SK-N-SH (cell line): ENCODE results near the gene PPP3R2. TPM values are rescaled to one million over a fixed set of nuclear protein-coding genes. Genes with fewer than 3 reads are reported as not detected.

Experiments
- CTCF ChIA-PET: fragments of 300-600, 350-600 bp; formaldehyde crosslinking; extraction: SDS; loops from one replicate; lab custom pipeline; 2021; lab: Yijun Ruan, JAX
- POLR2A ChIA-PET: fragments of 350-600 bp; sonication (Branson Sonifier 250); formaldehyde crosslinking; extraction: SDS; loops from one replicate; lab custom pipeline; 2020; ENCODE audit warnings: antibody characterized with exemption, inconsistent platforms; lab: Yijun Ruan, JAX
- DNase-seq: peaks from one replicate; pipeline ENCODE4 v3.0.0; 2012
- H2AFZ ChIP-seq: fragments of 200-600 bp; sonication (generic); 2 replicates; pipeline ENCODE4 v1.8.1; 2016; ENCODE audit warnings: antibody characterized with exemption, mild to moderate bottlenecking, low read depth
- H3F3A ChIP-seq: fragments of 200-600 bp; sonication (generic); replicated peaks from 2 replicates; pipeline ENCODE3; 2016; ENCODE audit warnings: antibody characterized with exemption, mild to moderate bottlenecking; ENCODE audit not compliant: insufficient read depth
- H3K27ac ChIP-seq, 2 experiments: fragments of 200-500 bp in 1 of 2; fragments of 200-600 bp in 1 of 2; sonication (Bioruptor generic) in 1 of 2; sonication (generic), shearing (Covaris generic) in 1 of 2; 2 replicates each; pipeline versions ENCODE4 v1.5.1 to v1.6.1; 2014 to 2016; ENCODE audit warnings: low read depth in 2 of 2, inconsistent platforms in 1 of 2, low read length in 1 of 2, mild to moderate bottlenecking in 1 of 2, mixed read lengths in 1 of 2
- H3K27me3 ChIP-seq: fragments of 200-600 bp; sonication (generic), shearing (Covaris generic); 2 replicates; pipeline ENCODE4 v1.6.1; 2016; ENCODE audit warnings: mixed run types; ENCODE audit not compliant: insufficient read depth
- H3K36me3 ChIP-seq, 2 experiments: fragments of 200-500 bp in 1 of 2; fragments of 200-600 bp in 1 of 2; sonication (Bioruptor generic) in 1 of 2; sonication (generic) in 1 of 2; replicated peaks in 1 of 2; 2 replicates each; pipeline versions ENCODE3 to v1.5.1; 2014 to 2016; ENCODE audit warnings: low read length in 1 of 2, mild to moderate bottlenecking in 1 of 2; ENCODE audit not compliant: insufficient read depth in 2 of 2, control insufficient read depth in 1 of 2
- H3K4me1 ChIP-seq, 2 experiments: fragments of 200-500 bp in 1 of 2; fragments of 200-600 bp in 1 of 2; sonication (Bioruptor generic) in 1 of 2; sonication (generic), shearing (Covaris generic) in 1 of 2; 2 replicates each; pipeline versions ENCODE4 v1.5.1 to v1.6.1; 2014 to 2016; ENCODE audit warnings: low read depth in 1 of 2, low read length in 1 of 2, mixed run types in 1 of 2; ENCODE audit not compliant: insufficient read depth in 2 of 2, control insufficient read depth in 1 of 2
- H3K4me2 ChIP-seq: fragments of 200-600 bp; sonication (generic), shearing (Covaris generic); 2 replicates; pipeline ENCODE4 v1.6.1; 2017; ENCODE audit warnings: mixed run types
- H3K4me3 ChIP-seq, 2 experiments: fragments of 200-500 bp in 1 of 2; fragments of 200-600 bp in 1 of 2; sonication (Bioruptor generic) in 1 of 2; sonication (generic), shearing (Covaris generic) in 1 of 2; 2 replicates each; pipeline versions ENCODE4 v1.5.1 to v1.8.1; 2014 to 2016; ENCODE audit warnings: low read depth in 2 of 2, inconsistent platforms in 1 of 2, low read length in 1 of 2, mild to moderate bottlenecking in 1 of 2, mixed read lengths in 1 of 2, moderate library complexity in 1 of 2
- H3K79me2 ChIP-seq: fragments of 200-600 bp; sonication (generic); 2 replicates; pipeline ENCODE4 v1.8.1; 2017; ENCODE audit warnings: mild to moderate bottlenecking; ENCODE audit not compliant: insufficient read depth
- H3K9ac ChIP-seq: fragments of 200-600 bp; sonication (generic); 2 replicates; pipeline ENCODE4 v1.6.1; 2017; ENCODE audit warnings: mixed run types
- H3K9me2 ChIP-seq: fragments of 200-600 bp; sonication (generic); 2 replicates; pipeline ENCODE4 v1.6.1; 2017; ENCODE audit warnings: mixed run types
- H3K9me3 ChIP-seq: fragments of 200-600 bp; sonication (generic); 2 replicates; pipeline ENCODE4 v1.6.1; 2017; ENCODE audit warnings: mixed run types, mild to moderate bottlenecking, moderate library complexity
- H4K20me1 ChIP-seq: fragments of 200-600 bp; sonication (generic); 2 replicates; pipeline ENCODE4 v1.6.1; 2017; ENCODE audit warnings: mild to moderate bottlenecking, mixed run types; ENCODE audit not compliant: insufficient read depth
- CTCF ChIP-seq: fragments of 200-600 bp; sonication (generic); IDR thresholded peaks from 2 replicates; pipeline ENCODE4 v1.6.1; 2017; ENCODE audit warnings: antibody characterized with exemption, mild to moderate bottlenecking, moderate library complexity
- EZH2phosphoT487 ChIP-seq: fragments of 200-600 bp; sonication (generic); IDR thresholded peaks from 2 replicates; pipeline ENCODE4 v1.6.1; 2017; ENCODE audit warnings: low read depth, mixed run types, mild to moderate bottlenecking, antibody characterized with exemption, moderate library complexity, borderline replicate concordance
- FOXM1 ChIP-seq: IDR thresholded peaks from 2 replicates; pipeline ENCODE4 v1.4.0; 2012; ENCODE audit warnings: low read depth, mild to moderate bottlenecking
- JUND ChIP-seq: IDR thresholded peaks from 2 replicates; pipeline ENCODE4 v1.4.0; 2012
- MEF2A ChIP-seq: IDR thresholded peaks from 2 replicates; pipeline ENCODE4 v1.4.0; 2012; ENCODE audit warnings: low read depth, borderline replicate concordance
- PBX3 ChIP-seq: IDR thresholded peaks from 2 replicates; pipeline ENCODE4; 2012
- REST ChIP-seq: IDR thresholded peaks from 2 replicates; pipeline ENCODE4 v1.6.1; 2012; ENCODE audit warnings: mild to moderate bottlenecking, low read depth, low read length, moderate library complexity
- SIN3A ChIP-seq: IDR thresholded peaks from 2 replicates; pipeline ENCODE4 v1.6.1; 2012; ENCODE audit warnings: low read depth, mild to moderate bottlenecking, low read length, moderate library complexity, borderline replicate concordance
- TAF1 ChIP-seq: IDR thresholded peaks from 2 replicates; pipeline ENCODE4 v1.6.1; 2012; ENCODE audit warnings: low read depth, mild to moderate bottlenecking, low read length, moderate library complexity, borderline replicate concordance
- polyA plus RNA-seq, 3 experiments: library from polyadenylated mRNA; depleted of rRNA; stranded (reverse); fragments of >200 nt; gene quantifications; 2 replicates each; pipeline ENCODE4 v1.2.3, GENCODE V29; 2012
- TF ChIP-seq, protein P1 (sequence below): IDR thresholded peaks from 2 replicates; pipeline ENCODE4 v1.4.0; 2012; ENCODE audit warnings: low read depth, borderline replicate concordance

PPP3R2 gene
- polyA plus RNA-seq, 1 of the 3 experiments (the other 2 are of a cell fraction) = not detected

GRCh38 chr9:101618698-101619097 lies 23.9 kb upstream of the PPP3R2 start:
- H3K27me3 ChIP-seq = no peaks in the 10 kb centered on the region
- H3F3A ChIP-seq = no peaks in the 10 kb centered on the region
- H3K9me2 ChIP-seq = no peaks in the 10 kb centered on the region
- no peaks in the 10 kb centered on the region for H4K20me1 ChIP-seq
- H3K36me3 ChIP-seq = no peaks in the 10 kb centered on the region
- H3K4me3 ChIP-seq = no peak overlapping the region
- no peak overlapping the region for H3K9ac ChIP-seq
- ChIA-PET POLR2A (no interaction called here), CTCF (interaction anchor here (1.0 kb wide), 1 partner anchor 18 kb away, joined by 3 read pairs; no protein-coding TSS in a partner anchor)
- H3K79me2 ChIP-seq = no peaks in the 10 kb centered on the region
- no peak for TF ChIP-seq CTCF
- TF ChIP-seq EZH2phosphoT487 = no peak
- TF ChIP-seq SIN3A = no peak
- no peak for TF ChIP-seq REST
- no peak for TF ChIP-seq MEF2A
- no peak for TF ChIP-seq PBX3
- TF ChIP-seq, protein P1, sequence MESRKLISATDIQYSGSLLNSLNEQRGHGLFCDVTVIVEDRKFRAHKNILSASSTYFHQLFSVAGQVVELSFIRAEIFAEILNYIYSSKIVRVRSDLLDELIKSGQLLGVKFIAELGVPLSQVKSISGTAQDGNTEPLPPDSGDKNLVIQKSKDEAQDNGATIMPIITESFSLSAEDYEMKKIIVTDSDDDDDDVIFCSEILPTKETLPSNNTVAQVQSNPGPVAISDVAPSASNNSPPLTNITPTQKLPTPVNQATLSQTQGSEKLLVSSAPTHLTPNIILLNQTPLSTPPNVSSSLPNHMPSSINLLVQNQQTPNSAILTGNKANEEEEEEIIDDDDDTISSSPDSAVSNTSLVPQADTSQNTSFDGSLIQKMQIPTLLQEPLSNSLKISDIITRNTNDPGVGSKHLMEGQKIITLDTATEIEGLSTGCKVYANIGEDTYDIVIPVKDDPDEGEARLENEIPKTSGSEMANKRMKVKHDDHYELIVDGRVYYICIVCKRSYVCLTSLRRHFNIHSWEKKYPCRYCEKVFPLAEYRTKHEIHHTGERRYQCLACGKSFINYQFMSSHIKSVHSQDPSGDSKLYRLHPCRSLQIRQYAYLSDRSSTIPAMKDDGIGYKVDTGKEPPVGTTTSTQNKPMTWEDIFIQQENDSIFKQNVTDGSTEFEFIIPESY = no peak
- TF ChIP-seq FOXM1 = no peak
- TF ChIP-seq JUND = no peak
- TF ChIP-seq TAF1 = no peak
- no peak for DNase-seq
- no peaks in the 10 kb centered on the region for H3K9me3 ChIP-seq
- no peak overlapping the region for H3K27ac ChIP-seq
- H3K4me1 ChIP-seq = no peaks in the 10 kb centered on the region
- H2AFZ ChIP-seq = no peak overlapping the region
- no peak overlapping the region for H3K4me2 ChIP-seq
